AG09309 (cell line): ENCODE measurements around the gene TRIM24.

Experiments
- DNase-seq: peaks from one replicate; pipeline ENCODE4 v3.0.0-alpha.2; 2010; ENCODE audit warnings: low read depth
- H3K4me3 ChIP-seq: 2 replicates; pipeline ENCODE4 v1.5.1; 2011; ENCODE audit warnings: mild to moderate bottlenecking, low read depth, low read length, moderate library complexity; ENCODE audit not compliant: control insufficient read depth
- TF ChIP-seq, protein P1 (sequence below): IDR thresholded peaks from 2 replicates; pipeline ENCODE4 v1.5.1; 2011; ENCODE audit warnings: mild to moderate bottlenecking, low read depth, low read length, inconsistent platforms; ENCODE audit not compliant: insufficient read depth, control insufficient read depth; ENCODE audit errors: missing control alignments

The TRIM24 gene

GRCh38 chr7:138431517-138431916 lies 28.5 kb upstream of the TRIM24 start:
- TF ChIP-seq, protein P1, sequence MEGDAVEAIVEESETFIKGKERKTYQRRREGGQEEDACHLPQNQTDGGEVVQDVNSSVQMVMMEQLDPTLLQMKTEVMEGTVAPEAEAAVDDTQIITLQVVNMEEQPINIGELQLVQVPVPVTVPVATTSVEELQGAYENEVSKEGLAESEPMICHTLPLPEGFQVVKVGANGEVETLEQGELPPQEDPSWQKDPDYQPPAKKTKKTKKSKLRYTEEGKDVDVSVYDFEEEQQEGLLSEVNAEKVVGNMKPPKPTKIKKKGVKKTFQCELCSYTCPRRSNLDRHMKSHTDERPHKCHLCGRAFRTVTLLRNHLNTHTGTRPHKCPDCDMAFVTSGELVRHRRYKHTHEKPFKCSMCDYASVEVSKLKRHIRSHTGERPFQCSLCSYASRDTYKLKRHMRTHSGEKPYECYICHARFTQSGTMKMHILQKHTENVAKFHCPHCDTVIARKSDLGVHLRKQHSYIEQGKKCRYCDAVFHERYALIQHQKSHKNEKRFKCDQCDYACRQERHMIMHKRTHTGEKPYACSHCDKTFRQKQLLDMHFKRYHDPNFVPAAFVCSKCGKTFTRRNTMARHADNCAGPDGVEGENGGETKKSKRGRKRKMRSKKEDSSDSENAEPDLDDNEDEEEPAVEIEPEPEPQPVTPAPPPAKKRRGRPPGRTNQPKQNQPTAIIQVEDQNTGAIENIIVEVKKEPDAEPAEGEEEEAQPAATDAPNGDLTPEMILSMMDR: no peak
- no peak for DNase-seq
- no peak overlapping the region for H3K4me3 ChIP-seq

GRCh38 chr7:138433583-138434443 lies 26.2 kb upstream of the TRIM24 start:
- TF ChIP-seq, protein P1: no peak
- H3K4me3 ChIP-seq: no peak overlapping the region
- no peak for DNase-seq

GRCh38 chr7:138434597-138435019 lies 25.5 kb upstream of the TRIM24 start:
- TF ChIP-seq, protein P1: no peak
- no peak overlapping the region for H3K4me3 ChIP-seq
- DNase-seq: no peak

GRCh38 chr7:138435231-138435919 lies 24.7 kb upstream of the TRIM24 start:
- DNase-seq: no peak
- TF ChIP-seq, protein P1: no peak
- no peak overlapping the region for H3K4me3 ChIP-seq

- DNase-seq: no peak
- no peak overlapping the region for H3K4me3 ChIP-seq
- TF ChIP-seq, protein P1: no peak
Observed at GRCh38 chr7:138436388-138436787, 23.7 kb upstream of the TRIM24 start.

DNA sequence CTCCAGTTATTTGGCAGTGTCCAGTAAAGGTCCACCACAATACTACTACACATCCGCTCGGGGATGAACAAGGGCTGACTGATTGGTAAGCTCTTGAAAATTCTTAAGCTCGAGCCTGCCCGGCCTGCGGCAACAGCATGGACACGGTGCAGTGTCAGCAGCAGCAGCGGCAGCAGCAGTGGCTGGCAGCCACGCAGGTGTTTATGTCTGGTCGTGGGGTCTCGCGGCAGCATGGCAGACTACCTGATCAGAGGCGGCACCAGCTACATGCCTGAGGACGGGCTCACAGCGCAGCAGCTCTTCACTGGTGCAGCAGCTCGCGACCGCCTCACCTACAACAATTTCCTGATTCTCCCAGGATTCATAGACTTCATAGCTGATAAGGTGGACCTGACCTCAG lies 19.6 kb upstream of the TRIM24 start:
- H3K4me3 ChIP-seq: no peak overlapping the region
- DNase-seq: no peak
- TF ChIP-seq, protein P1: no peak
